ENCODE data around the gene ERVK3-1.
"Not testable (repeated sequence)": the region's sequence is repeated elsewhere in the genome, so short reads cannot be mapped to it uniquely, and the experiment has no call there.

ERVK3-1 gene, protein sequence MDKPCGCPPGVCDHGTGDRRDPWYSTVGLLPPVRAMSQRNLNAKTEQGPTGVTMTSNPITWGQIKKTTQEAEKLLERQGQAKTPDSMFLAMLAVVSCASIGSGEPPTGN

DNA sequence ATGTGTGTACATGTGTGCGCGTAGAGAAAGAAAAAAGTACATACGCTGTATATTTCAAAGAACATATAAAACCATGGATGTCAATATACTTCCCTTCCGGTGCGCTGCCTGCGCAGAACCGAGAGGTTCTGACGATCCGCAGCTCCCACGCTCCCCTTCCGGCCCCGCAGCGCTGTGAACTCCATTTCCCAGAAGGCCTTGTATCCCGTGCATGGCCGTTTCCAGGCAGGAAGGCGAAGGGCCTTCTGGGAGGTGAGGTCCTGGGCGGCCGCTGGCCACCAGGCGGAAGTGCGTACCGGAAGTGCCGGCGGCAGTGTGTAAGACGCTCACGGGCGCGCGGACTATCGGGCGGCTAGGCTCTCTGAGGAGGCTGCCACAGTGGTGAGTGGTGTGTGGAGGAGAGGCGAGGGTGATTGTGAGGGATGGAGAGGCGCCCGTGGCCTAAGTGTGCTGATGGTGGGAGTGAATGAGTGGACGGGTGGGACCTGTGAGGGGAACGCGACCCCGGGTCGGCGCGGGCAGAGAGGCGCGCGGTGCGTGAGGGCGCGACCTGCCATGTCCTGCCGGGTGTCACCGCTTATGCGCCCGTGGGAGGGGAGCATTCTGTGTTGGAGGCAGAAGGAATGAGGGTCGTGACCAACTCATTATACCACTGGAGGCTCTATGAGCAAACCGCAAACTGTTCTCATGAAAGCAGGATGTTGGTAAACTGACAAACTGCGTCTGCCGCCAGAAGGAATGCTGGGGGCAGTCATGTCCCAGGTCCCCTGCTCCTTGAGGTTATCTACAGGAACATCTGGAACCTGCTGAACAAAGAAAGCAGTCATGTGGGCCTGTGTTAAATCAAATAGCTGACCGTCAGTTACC is at the start of gene ERVK3-1:
ERVK3-1 (plus strand) TSS at position 313 of the 867 bp plus-strand sequence. CDS start 6,792 bp downstream, outside the sequence.
- H3K4me3 ChIP-seq (ENCODE audit: low read depth, low read length) = peak within 1 kb of the TSS; percentile 94
- in situ Hi-C loops (cut with HindIII; ENCODE audit: low sequenced_read_pairs) = no loop called here
- peak; percentile 99 for DNase-seq (ENCODE audit: low read depth, low spot score)
- peak; percentile 2 for TF ChIP-seq CTCF (IDR thresholded peaks at IDR 0.05; ENCODE audit: low read depth, low read length)

- H3K4me3 ChIP-seq (ENCODE audit: low read depth, low read length); in situ Hi-C loops (cut with HindIII; ENCODE audit: low sequenced_read_pairs); DNase-seq (ENCODE audit: low read depth, low spot score): not testable (repeated sequence)
Measured at GRCh38 chr19:58258259-58258658, 46.9 kb upstream of the ERVK3-1 start.

- DNase-seq (ENCODE audit: low read depth, low spot score) = peak; percentile 8
- no peak for TF ChIP-seq CTCF (IDR thresholded peaks at IDR 0.05; ENCODE audit: low read depth, low read length)
- H3K4me3 ChIP-seq (ENCODE audit: low read depth, low read length) = no peak overlapping the region
- in situ Hi-C loops (cut with HindIII; ENCODE audit: low sequenced_read_pairs) = no loop called here
Measured at GRCh38 chr19:58261600-58261967, 43.6 kb upstream of the ERVK3-1 start.

DNA sequence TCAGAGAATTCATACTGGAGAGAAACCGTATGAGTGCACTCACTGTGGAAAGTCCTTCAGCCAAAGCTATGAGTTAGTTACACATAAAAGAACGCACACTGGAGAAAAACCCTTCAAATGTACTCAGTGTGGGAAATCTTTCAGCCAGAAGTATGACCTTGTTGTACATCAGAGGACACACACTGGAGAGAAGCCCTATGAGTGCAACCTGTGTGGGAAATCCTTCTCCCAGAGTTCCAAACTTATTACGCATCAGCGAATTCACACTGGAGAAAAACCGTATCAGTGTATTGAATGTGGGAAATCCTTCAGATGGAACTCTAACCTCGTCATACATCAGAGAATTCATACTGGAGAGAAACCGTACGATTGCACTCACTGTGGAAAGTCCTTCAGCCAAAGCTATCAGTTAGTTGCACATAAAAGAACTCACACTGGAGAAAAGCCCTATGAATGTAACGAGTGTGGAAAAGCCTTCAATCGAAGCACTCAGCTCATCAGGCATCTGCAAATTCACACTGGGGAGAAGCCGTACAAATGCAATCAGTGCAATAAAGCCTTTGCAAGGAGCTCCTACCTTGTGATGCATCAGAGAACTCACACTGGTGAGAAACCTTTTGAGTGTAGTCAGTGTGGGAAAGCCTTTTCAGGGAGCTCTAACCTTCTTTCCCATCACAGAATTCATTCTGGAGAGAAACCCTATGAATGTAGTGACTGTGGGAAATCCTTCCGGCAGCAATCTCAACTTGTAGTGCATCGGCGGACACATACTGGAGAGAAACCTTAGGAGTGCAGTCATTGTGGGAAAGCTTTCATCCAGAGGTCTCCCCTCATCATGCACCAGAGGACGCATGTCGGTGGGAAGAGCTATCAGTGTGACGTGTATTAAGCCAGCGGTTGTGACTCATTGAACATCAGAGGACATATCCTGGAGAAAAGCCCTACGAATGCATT is 42.9 kb upstream of the ERVK3-1 start:
- DNase-seq (ENCODE audit: low read depth, low spot score) = peak; percentile 9
- TF ChIP-seq CTCF (IDR thresholded peaks at IDR 0.05; ENCODE audit: low read depth, low read length) = no peak
- in situ Hi-C loops (cut with HindIII; ENCODE audit: low sequenced_read_pairs) = no loop called here
- H3K4me3 ChIP-seq (ENCODE audit: low read depth, low read length) = no peak overlapping the region

- no peak for DNase-seq (ENCODE audit: low read depth, low spot score)
- no peak for TF ChIP-seq CTCF (IDR thresholded peaks at IDR 0.05; ENCODE audit: low read depth, low read length)
- in situ Hi-C loops (cut with HindIII; ENCODE audit: low sequenced_read_pairs) = no loop called here
- no peak overlapping the region for H3K4me3 ChIP-seq (ENCODE audit: low read depth, low read length)
Measured at GRCh38 chr19:58262922-58263296, 42.3 kb upstream of the ERVK3-1 start.

- TF ChIP-seq CTCF (IDR thresholded peaks at IDR 0.05; ENCODE audit: low read depth, low read length) = no peak
- DNase-seq (ENCODE audit: low read depth, low spot score) = no peak
- in situ Hi-C loops (cut with HindIII; ENCODE audit: low sequenced_read_pairs) = no loop called here
- no peak overlapping the region for H3K4me3 ChIP-seq (ENCODE audit: low read depth, low read length)
Measured at GRCh38 chr19:58265100-58265499, 40.1 kb upstream of the ERVK3-1 start.
